K562 (cell line): ENCODE data around the gene GYPC.

Experiments
- CTCF ChIP-seq, 3 experiments: IDR thresholded peaks in 2 of 3; conservative IDR thresholded peaks in 1 of 3; 2 replicates each; pipeline ENCODE4 v1.5.1; 2011 to 2012; ENCODE audit warnings: low read length in 3 of 3, mild to moderate bottlenecking in 3 of 3, control low read depth in 2 of 3, improper control_type of control experiment in 1 of 3, inconsistent platforms in 1 of 3, low read depth in 1 of 3, mixed read lengths in 1 of 3, moderate library complexity in 1 of 3; ENCODE audit not compliant: insufficient read depth in 2 of 3
- EP300 ChIP-seq: IDR thresholded peaks from 2 replicates; pipeline ENCODE4 v1.6.1; 2012; ENCODE audit warnings: low read length, improper control_type of control experiment
- POLR2AphosphoS5 ChIP-seq: IDR thresholded peaks from 2 replicates; pipeline ENCODE4 v1.6.1; 2011; ENCODE audit warnings: mild to moderate bottlenecking, low read depth, low read length, moderate library complexity; ENCODE audit not compliant: control insufficient read depth, insufficient read depth
- ZC3H11A ChIP-seq: IDR thresholded peaks from 2 replicates; pipeline ENCODE4 v1.6.1; 2012; ENCODE audit warnings: low read depth, low read length, improper control_type of control experiment
- ZNF274 ChIP-seq: IDR thresholded peaks from 2 replicates; pipeline ENCODE4 v1.6.1; 2011; ENCODE audit warnings: low read depth, mild to moderate bottlenecking, low read length, moderate library complexity, borderline replicate concordance

GRCh38 chr2:126665483-126665882 lies 9.5 kb downstream of the GYPC start:
- TF ChIP-seq ZC3H11A (no peak), EP300 (no peak), ZNF274 (no peak), POLR2AphosphoS5 (no peak), CTCF (IDR thresholded peaks at IDR 0.05 in 2 of 3, conservative IDR thresholded peaks at IDR 0.05 in 1 of 3; ENCODE audit: insufficient read depth in 2 of 3, low read depth in 1 of 3, low read length in 3 of 3) (no peak)
